GM19239 (cell line): ENCODE results near the gene GPR63.

Source experiments
- DNase-seq: peaks from one replicate; pipeline ENCODE4 v3.0.0; 2011; ENCODE audit warnings: low spot score; ENCODE audit not compliant: insufficient read length
- FAIRE-seq: peaks from 2 replicates; lab custom pipeline; 2011; peaks lifted over from hg19 to GRCh38; lab: Jason Lieb, UNC

GPR63 gene

GRCh38 chr6:96766769-96767168 is 70.5 kb downstream of the GPR63 start:
- FAIRE-seq (no peak), DNase-seq (no peak)

- DNase-seq (no peak), FAIRE-seq (no peak)
These were observed 74.7 kb downstream of the GPR63 start for GRCh38 chr6:96762599-96762998.

DNA sequence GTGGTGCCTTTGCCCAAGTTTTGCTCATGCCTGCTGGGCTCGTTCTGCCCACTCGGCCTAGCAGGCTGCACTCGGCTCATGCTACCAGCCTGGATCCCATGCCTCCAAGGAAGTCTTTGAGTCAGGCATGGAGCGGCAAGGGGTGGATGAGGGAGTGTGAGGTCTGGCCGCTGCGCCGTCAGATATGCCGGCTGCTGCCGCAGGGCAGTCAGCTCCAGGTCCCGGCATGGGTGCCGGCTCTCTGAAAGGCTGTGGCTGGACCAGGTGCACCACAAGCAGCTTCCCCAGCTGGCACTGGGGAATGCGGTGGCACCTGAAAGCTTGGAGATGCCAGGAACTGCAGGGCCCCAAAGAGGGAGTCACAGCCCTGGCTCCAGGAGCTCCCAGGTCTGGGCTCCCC is 75.5 kb downstream of the GPR63 start:
- FAIRE-seq: no peak

DNA sequence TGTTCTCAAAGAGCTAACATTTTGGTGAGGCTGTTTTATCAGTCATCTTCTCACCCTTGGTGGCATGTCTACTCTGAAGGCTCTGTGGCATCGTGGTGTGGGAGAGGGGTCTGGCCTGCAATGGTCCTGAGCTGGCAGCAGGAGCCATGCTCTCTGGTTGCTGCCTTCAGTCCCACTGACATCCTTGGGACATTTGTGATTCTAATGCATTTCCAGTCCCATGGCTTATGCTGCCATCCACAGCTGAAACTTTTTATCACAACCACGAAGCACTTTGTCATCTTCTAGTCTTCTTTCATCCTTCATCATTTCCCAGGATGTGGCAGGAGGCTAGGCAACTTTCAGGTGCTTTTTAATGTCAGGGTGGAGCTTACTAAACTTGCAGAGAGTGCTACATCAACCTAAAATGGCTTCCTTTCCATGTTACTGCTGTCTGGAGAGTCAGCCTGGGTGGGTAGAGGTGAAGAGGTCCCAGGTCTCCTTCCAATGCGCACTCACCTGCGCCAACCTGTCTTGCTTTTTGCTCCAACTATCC is 77.1 kb downstream of the GPR63 start:
- FAIRE-seq (no peak), DNase-seq (no peak)

More for the DNA sequence above, 75.5 kb downstream of the GPR63 start:
- no peak for DNase-seq

GRCh38 chr6:96755096-96755495 is 82.2 kb downstream of the GPR63 start:
- no peak for DNase-seq
- no peak for FAIRE-seq

GRCh38 chr6:96749891-96750290 is 87.4 kb downstream of the GPR63 start:
- no peak for DNase-seq
- no peak for FAIRE-seq
